ENCODE measurements around the gene PNPT1.

DNA sequence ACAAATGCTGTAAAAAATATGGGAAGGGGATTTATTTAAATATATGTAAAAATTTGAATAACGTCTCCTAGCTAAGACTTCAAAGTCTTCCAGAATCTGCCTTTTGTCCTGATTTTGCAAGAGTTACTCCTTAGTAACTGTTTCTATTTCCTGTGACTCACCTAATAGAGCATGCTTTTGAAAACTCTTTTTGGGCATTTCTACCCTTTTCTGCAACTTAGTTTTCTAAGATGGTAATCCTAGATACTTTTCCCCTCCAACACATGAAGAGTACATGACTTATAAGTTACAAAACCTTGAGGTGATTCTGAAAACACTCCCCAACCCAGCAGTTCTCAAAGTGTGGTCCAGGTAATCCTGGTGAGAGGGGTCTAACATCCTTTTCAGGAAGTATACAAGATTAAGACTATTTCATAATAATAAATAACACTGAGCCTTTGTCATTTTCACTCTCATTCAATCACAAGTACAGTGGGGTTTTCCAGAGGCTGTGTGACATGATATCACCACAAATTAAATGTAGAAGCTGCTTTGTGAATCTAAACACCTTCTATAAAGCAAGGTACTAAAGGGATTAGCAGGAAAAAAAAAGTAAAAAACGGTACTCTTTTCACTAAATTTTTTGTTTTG, 108.1 kb downstream of the PNPT1 start:
- TF ChIP-seq, protein P1, sequence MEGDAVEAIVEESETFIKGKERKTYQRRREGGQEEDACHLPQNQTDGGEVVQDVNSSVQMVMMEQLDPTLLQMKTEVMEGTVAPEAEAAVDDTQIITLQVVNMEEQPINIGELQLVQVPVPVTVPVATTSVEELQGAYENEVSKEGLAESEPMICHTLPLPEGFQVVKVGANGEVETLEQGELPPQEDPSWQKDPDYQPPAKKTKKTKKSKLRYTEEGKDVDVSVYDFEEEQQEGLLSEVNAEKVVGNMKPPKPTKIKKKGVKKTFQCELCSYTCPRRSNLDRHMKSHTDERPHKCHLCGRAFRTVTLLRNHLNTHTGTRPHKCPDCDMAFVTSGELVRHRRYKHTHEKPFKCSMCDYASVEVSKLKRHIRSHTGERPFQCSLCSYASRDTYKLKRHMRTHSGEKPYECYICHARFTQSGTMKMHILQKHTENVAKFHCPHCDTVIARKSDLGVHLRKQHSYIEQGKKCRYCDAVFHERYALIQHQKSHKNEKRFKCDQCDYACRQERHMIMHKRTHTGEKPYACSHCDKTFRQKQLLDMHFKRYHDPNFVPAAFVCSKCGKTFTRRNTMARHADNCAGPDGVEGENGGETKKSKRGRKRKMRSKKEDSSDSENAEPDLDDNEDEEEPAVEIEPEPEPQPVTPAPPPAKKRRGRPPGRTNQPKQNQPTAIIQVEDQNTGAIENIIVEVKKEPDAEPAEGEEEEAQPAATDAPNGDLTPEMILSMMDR (IDR thresholded peaks at IDR 0.05) = no peak
- no peak for TF ChIP-seq CHD2 (IDR thresholded peaks at IDR 0.05; ENCODE audit: low read length, partially characterized antibody)
- no peak for TF ChIP-seq FOXM1 (IDR thresholded peaks at IDR 0.05; ENCODE audit: low read depth)
- TF ChIP-seq, protein P2, sequence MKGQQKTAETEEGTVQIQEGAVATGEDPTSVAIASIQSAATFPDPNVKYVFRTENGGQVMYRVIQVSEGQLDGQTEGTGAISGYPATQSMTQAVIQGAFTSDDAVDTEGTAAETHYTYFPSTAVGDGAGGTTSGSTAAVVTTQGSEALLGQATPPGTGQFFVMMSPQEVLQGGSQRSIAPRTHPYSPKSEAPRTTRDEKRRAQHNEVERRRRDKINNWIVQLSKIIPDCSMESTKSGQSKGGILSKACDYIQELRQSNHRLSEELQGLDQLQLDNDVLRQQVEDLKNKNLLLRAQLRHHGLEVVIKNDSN (IDR thresholded peaks at IDR 0.05; ENCODE audit: borderline replicate concordance, low read depth) = no peak
- no peak; a peak in 1 of 4 replicates for TF ChIP-seq EP300 (IDR thresholded peaks at IDR 0.05; ENCODE audit: borderline replicate concordance in 1 of 2, low read depth in 1 of 2, low read length in 1 of 2)
- no peak for TF ChIP-seq EZH2phosphoT487 (IDR thresholded peaks at IDR 0.05; ENCODE audit: borderline replicate concordance, low read depth)
- TF ChIP-seq FOXJ3 (CRISPR knock-in tag; IDR thresholded peaks at IDR 0.05) = no peak
- TF ChIP-seq SMC3 (IDR thresholded peaks at IDR 0.05; ENCODE audit: low read depth, low read length) = no peak
- no peak for TF ChIP-seq RAD21 (IDR thresholded peaks at IDR 0.05; ENCODE audit: low read length)
- peak; percentile 44; the same call in 1 of the 2 replicates for TF ChIP-seq JUND (IDR thresholded peaks at IDR 0.05)
- no peak for TF ChIP-seq GABPA (IDR thresholded peaks at IDR 0.05; ENCODE audit: low read depth)
- TF ChIP-seq, protein P3, sequence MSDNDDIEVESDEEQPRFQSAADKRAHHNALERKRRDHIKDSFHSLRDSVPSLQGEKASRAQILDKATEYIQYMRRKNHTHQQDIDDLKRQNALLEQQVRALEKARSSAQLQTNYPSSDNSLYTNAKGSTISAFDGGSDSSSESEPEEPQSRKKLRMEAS (IDR thresholded peaks at IDR 0.05; ENCODE audit: low read depth) = peak; percentile 48; the same call in 1 of the 2 replicates
- no peak for TF ChIP-seq TAF1 (IDR thresholded peaks at IDR 0.05; ENCODE audit: borderline replicate concordance, low read depth, low read length)
- TF ChIP-seq NRF1 (IDR thresholded peaks at IDR 0.05; ENCODE audit: low read depth, low read length) = no peak

Measured in SK-N-SH (cell line).